HFF-Myc (cell line): ENCODE data around the gene TPO.

ENCODE experiments used
- DNase-seq: peaks from one replicate; pipeline ENCODE4 v3.0.0-alpha.2; 2011; ENCODE audit warnings: low read depth; ENCODE audit errors: extremely low read depth
- H3K4me3 ChIP-seq: replicated peaks from 2 replicates; pipeline ENCODE4 v1.5.1; 2011; ENCODE audit warnings: low read depth, mild to moderate bottlenecking, control low read depth, low read length
- CTCF ChIP-seq: IDR thresholded peaks from 2 replicates; pipeline ENCODE4 v1.5.1; 2012; ENCODE audit warnings: mild to moderate bottlenecking, low read depth, low read length, control low read depth; ENCODE audit errors: missing control alignments

TPO gene

GRCh38 chr2:1438972-1439371 is 25.7 kb downstream of the TPO start:
- DNase-seq = no peak
- H3K4me3 ChIP-seq = no peak overlapping the region
- TF ChIP-seq CTCF = no peak

DNA sequence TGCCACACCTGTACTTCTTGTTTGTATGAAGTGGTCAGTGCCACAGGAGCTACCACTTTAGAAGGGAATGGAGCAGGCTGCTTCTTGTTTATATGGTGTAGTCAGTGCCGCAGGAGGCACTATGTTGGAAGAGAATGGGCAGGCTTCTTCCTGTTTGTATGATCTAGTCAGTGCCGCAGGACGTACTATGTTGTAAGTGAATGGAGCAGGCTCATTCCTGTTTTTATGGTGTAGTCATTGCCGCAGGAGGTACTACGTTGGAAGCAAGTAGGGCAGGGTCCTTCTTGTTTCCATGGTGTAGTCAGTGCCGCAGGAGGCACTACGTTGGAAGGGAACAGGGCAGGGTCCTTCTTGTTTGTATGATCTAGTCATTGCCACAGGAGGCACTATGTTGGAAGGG is 27.3 kb downstream of the TPO start:
- DNase-seq = no peak
- no peak overlapping the region for H3K4me3 ChIP-seq
- no peak for TF ChIP-seq CTCF

DNA sequence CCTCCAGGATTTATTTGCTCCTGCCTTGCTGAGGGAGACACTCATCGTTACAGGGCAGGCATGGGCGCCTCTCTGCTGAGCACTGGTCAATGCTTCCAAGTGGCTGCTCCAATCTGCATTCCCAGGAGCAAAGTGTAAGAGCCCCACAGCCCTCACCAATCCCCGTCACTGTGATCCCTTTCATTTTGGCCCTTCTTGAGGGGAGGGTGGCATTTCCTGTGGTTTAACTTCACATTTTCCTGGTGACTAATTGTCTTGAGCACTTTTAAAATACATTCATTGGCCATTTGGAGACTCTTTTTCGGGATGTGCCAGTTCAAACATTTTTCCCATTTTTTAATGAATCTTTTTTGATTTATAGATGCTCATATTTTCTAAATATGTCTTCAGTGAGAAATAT is 33.0 kb downstream of the TPO start:
- no peak for DNase-seq
- no peak overlapping the region for H3K4me3 ChIP-seq
- TF ChIP-seq CTCF = no peak

DNA sequence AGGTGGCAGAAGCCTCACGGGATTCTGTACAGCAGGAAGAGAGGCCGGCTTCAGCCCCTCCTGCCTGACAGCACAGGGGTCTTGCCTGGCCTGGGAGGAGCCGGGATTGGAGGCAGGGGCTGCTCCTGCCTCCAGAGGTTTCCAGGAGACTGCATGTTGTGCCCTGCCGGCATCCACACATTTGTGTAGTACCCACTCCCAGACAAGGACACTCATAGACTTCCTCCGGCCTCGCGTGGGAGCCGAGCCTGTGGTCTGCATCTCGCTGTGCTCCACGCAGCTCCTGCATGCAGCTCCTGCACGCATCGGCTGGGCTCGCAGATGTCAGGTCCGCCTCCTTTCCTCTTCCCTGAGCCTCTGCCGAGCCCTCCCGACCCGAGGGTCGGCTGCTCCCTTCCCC is 34.7 kb downstream of the TPO start:
- no peak overlapping the region for H3K4me3 ChIP-seq
- DNase-seq = no peak
- TF ChIP-seq CTCF = no peak

DNA sequence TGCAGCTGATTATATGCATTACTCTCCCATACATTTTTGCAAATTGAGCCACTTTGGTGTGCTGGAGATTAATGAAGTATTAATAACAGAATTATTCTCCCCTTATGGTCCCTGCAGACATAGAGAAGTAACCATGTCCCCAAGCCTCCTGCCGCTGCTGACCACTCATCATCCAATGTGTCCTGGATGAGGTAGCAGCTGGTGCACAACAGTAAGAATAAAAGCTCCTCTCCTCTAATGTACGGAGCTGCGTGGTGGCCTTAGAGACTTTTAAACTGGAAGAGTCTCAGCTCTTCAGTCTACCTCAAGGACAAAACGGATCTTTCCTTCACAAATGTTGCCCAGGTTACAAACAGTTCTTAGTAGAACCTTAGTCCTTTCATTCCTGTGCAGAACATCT is 37.7 kb downstream of the TPO start:
- TF ChIP-seq CTCF = no peak
- DNase-seq = no peak
- no peak overlapping the region for H3K4me3 ChIP-seq

DNA sequence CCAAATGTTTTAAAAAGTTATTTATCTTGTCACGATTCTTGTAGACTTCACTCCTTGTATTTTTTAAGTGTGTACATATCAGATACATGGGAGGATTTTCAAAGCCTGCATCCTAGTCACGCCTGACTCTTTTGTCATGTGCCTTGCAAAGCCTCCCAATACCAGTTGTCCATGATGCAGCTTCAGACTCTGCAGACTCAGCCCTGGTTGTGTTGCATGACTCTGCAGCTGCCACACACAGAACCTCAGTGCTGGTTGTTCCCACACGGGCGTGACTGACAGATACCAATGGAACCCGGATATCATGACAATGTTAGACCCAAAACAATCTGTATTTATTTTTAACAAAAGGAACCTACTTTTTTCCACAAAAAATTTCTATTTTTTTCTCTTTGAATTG is 38.2 kb downstream of the TPO start:
- H3K4me3 ChIP-seq = no peak overlapping the region
- TF ChIP-seq CTCF = no peak
- no peak for DNase-seq

DNA sequence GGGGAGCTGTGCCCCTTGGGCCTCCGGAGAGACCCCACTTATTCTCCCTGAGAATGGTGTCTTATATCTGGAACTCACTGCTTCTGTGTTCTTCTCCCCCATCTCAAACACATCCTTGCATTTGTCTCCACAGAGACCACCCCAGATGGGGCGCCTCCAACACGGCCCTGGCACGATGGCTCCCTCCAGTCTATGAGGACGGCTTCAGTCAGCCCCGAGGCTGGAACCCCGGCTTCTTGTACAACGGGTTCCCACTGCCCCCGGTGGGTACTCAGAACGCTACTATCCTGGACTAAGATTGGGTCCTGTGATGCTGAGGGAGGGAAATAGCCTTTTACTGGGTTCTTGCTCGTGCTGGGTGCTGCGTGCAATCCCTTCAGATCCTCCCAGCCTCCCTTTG is 40.3 kb downstream of the TPO start:
- DNase-seq = no peak
- no peak for TF ChIP-seq CTCF
- no peak overlapping the region for H3K4me3 ChIP-seq
